Vagina (tissue), 2 donors: ENCODE measurements around the gene TMC1.

Experiments used
- CTCF ChIP-seq, 3 experiments: fragments of 450-650 bp in 2 of 3; fragments of 200-600 bp in 1 of 3; sonication (generic) in 1 of 3; IDR thresholded peaks; one replicate each; pipeline ENCODE4 v1.5.1; 2017 to 2019; ENCODE audit warnings: antibody characterized with exemption in 3 of 3, mild to moderate bottlenecking in 2 of 3, moderate library complexity in 2 of 3
- POLR2A ChIP-seq, 2 donors: fragments of 450-650 bp; IDR thresholded peaks; one replicate each; pipeline ENCODE4 v1.6.1; 2017; ENCODE audit warnings: antibody characterized with exemption in 2 of 2, mild to moderate bottlenecking in 2 of 2, moderate library complexity in 2 of 2
- POLR2AphosphoS5 ChIP-seq, 2 donors: sonication (generic); formaldehyde crosslinking; IDR thresholded peaks; one replicate each; pipeline ENCODE4 v1.9.0; 2017; ENCODE audit warnings: antibody characterized with exemption in 2 of 2, mild to moderate bottlenecking in 2 of 2, low read depth in 1 of 2; ENCODE audit not compliant: insufficient read depth in 1 of 2

- TF ChIP-seq CTCF (IDR thresholded peaks at IDR 0.05): no peak
- TF ChIP-seq POLR2A (IDR thresholded peaks at IDR 0.05): no peak
- TF ChIP-seq POLR2AphosphoS5 (IDR thresholded peaks at IDR 0.05; ENCODE audit: insufficient read depth in 1 of 2, low read depth in 1 of 2): no peak
Measured at GRCh38 chr9:72749276-72749675, 227.9 kb downstream of the TMC1 start.
